ENCODE results near the gene CP. TPM values are rescaled to one million over a fixed set of nuclear protein-coding genes. Genes with fewer than 3 reads are reported as not detected.
A peak's percentile ranks its signal among the peaks of the same experiment; 100 is the strongest.

Gene CP
- total and polyA plus RNA-seq, 9 of the 15 experiments (the other 6 are each of a cell fraction or from before 2014, with no cell fraction given) = 0.30 to 0.75 TPM; not detected in 7

- TF ChIP-seq ZNF280A (IDR thresholded peaks at IDR 0.05; ENCODE audit: low read depth, partially characterized antibody) (no peak), HNRNPH1 (optimal IDR thresholded peaks at IDR 0.05; ENCODE audit: low read depth, low read length) (no peak), SNIP1 (IDR thresholded peaks at IDR 0.05; ENCODE audit: low read depth) (0 out of 2 replicates have a peak, but pooled peaks have one; percentile 2), YBX1 (IDR thresholded peaks at IDR 0.05) (no peak), ZFP30 (CRISPR knock-in tag; IDR thresholded peaks at IDR 0.05; ENCODE audit: borderline replicate concordance) (no peak), U2AF2 (optimal IDR thresholded peaks at IDR 0.05; ENCODE audit: low read depth, low read length) (no peak), ZNF766 (CRISPR knock-in tag; conservative IDR thresholded peaks at IDR 0.05) (peak; percentile 84), TBL1XR1 (IDR thresholded peaks at IDR 0.05; ENCODE audit: low read length in 2 of 2) (peak in 1 of 2 experiments; percentile 75; a peak in 2 of 4 replicates), PHF8 (IDR thresholded peaks at IDR 0.05; ENCODE audit: borderline replicate concordance, low read length) (no peak), MBD2 (IDR thresholded peaks at IDR 0.05; ENCODE audit: borderline replicate concordance, low read depth) (peak; percentile 36; the same call in 1 of the 2 replicates), CREB1 (IDR thresholded peaks at IDR 0.05) (peak; percentile 70), CREB1 (CRISPR knock-in tag; IDR thresholded peaks at IDR 0.05) (peak; percentile 34; the same call in 1 of the 2 replicates), TEAD1 (CRISPR knock-in tag; IDR thresholded peaks at IDR 0.05) (peak in 1 of 2 experiments; percentile 69; a peak in 2 of 4 replicates), MXD1 (CRISPR knock-in tag; IDR thresholded peaks at IDR 0.05; ENCODE audit: borderline replicate concordance, poor library complexity, severe bottlenecking) (no peak), MCM2 (IDR thresholded peaks at IDR 0.05; ENCODE audit: low read depth) (no peak), NFE2L1 (tag; IDR thresholded peaks at IDR 0.05; ENCODE audit: borderline replicate concordance, low read depth) (no peak), IRF9 (tag; IDR thresholded peaks at IDR 0.05) (no peak), FIP1L1 (IDR thresholded peaks at IDR 0.05; ENCODE audit: low read depth, low read length, poor library complexity, severe bottlenecking) (no peak), TAF7 (tag; IDR thresholded peaks at IDR 0.05) (no peak)
- TF ChIP-seq, protein P1, sequence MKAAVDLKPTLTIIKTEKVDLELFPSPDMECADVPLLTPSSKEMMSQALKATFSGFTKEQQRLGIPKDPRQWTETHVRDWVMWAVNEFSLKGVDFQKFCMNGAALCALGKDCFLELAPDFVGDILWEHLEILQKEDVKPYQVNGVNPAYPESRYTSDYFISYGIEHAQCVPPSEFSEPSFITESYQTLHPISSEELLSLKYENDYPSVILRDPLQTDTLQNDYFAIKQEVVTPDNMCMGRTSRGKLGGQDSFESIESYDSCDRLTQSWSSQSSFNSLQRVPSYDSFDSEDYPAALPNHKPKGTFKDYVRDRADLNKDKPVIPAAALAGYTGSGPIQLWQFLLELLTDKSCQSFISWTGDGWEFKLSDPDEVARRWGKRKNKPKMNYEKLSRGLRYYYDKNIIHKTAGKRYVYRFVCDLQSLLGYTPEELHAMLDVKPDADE (conservative IDR thresholded peaks at IDR 0.05; ENCODE audit: control insufficient read depth, low read depth, low read length) = no peak
- TF ChIP-seq, protein P2, sequence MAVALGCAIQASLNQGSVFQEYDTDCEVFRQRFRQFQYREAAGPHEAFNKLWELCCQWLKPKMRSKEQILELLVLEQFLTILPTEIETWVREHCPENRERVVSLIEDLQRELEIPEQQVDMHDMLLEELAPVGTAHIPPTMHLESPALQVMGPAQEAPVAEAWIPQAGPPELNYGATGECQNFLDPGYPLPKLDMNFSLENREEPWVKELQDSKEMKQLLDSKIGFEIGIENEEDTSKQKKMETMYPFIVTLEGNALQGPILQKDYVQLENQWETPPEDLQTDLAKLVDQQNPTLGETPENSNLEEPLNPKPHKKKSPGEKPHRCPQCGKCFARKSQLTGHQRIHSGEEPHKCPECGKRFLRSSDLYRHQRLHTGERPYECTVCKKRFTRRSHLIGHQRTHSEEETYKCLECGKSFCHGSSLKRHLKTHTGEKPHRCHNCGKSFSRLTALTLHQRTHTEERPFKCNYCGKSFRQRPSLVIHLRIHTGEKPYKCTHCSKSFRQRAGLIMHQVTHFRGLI (CRISPR knock-in tag; IDR thresholded peaks at IDR 0.05) = 0 out of 2 replicates have a peak, but pooled peaks have one; percentile 30
- TF ChIP-seq, protein P3, sequence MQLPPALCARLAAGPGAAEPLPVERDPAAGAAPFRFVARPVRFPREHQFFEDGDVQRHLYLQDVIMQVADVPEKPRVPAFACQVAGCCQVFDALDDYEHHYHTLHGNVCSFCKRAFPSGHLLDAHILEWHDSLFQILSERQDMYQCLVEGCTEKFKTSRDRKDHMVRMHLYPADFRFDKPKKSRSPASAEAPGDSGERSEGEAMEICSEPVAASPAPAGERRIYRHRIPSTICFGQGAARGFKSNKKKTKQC (CRISPR knock-in tag; IDR thresholded peaks at IDR 0.05) = no peak
Measured at GRCh38 chr3:149180057-149180573, 41.5 kb downstream of the CP start (continued).
